ENCODE data around the gene DAB1.
A peak's percentile ranks its signal among the peaks of the same experiment; 100 is the strongest.

The DAB1 gene

DNA sequence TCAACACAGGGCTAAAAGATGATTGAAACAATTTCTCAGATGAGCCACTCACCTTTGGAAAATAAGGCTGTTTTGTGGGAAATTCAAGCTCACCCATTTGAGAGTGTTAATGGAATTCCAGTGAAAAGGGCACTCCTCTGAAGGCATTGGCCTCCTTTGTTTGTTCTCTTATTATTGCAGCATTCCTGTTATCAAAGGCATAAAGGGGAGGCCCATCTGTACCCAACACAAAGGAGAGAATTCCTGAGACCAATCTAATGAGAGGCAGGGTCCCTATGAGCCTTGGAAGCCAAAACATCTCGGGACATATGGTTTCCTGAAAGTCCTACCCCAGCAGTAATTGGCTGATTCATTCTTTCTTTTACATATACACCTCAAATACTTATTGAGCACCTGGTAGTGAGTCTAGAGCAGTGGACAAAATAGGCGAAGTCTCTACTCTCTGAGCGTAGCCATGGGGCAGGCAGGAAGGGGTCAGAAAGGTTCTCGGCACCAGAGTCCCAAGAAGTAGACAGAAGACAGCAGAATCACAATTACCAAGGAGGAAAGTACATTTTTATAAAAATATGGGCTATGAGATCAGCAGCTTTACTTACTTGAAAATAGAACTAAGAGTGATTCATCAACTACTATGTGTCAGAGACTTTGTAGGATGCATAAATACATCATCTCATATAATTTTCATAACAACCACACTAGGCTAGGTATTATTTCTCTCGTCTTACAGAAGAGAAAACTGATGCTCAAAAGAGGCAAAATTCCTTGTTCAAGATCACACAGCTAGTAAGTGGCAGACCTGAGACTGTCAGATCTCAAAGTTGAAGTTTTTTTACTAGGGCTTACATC, 218.7 kb downstream of the DAB1 start:
- Histone ChIP-seq H3K27ac (replicated peaks; ENCODE audit: low read length) (peak overlapping the region; percentile 96), H3K4me3 (ENCODE audit: low read length in 2 of 2) (no peak overlapping the region), H2BK15ac (ENCODE audit: low read length) (no peak overlapping the region), H3K27me3 (ENCODE audit: control insufficient read depth in 3 of 3, insufficient read depth in 3 of 3, low read depth in 1 of 3, low read length in 3 of 3) (no peaks in the 10 kb centered on the region), H3K36me3 (replicated peaks in 1 of 2; ENCODE audit: control insufficient read depth in 2 of 2, insufficient read depth in 2 of 2, low read length in 2 of 2) (no peaks in the 10 kb centered on the region), H2AK5ac (ENCODE audit: low read depth, low read length) (no peak overlapping the region), H3K23ac (ENCODE audit: low read depth, low read length, poor library complexity) (no peak overlapping the region), H2BK5ac (ENCODE audit: low read length) (no peak overlapping the region), H3K4me1 (ENCODE audit: control insufficient read depth in 2 of 2, insufficient read depth in 1 of 2, low read depth in 1 of 2, low read length in 2 of 2) (peaks cover 12 to 20% of the 10 kb centered on the region in 2 donors), H3K4ac (ENCODE audit: low read length) (no peak overlapping the region), H3K9me3 (replicated peaks in 1 of 2; ENCODE audit: control insufficient read depth in 2 of 2, insufficient read depth in 1 of 2, low read depth in 1 of 2, low read length in 2 of 2) (peaks cover 0 to 3% of the 10 kb centered on the region in 2 donors), H4K8ac (ENCODE audit: low read depth, low read length) (no peak overlapping the region), H2AFZ (ENCODE audit: low read length) (no peak overlapping the region), H3K79me1 (ENCODE audit: low read depth, low read length) (no peaks in the 10 kb centered on the region), H3K14ac (ENCODE audit: low read length) (no peak overlapping the region), H2BK120ac (ENCODE audit: low read depth, low read length) (no peak overlapping the region), H3K9ac (ENCODE audit: low read depth, low read length, poor library complexity) (no peak overlapping the region), H3K18ac (ENCODE audit: low read length) (no peak overlapping the region), H2BK12ac (ENCODE audit: low read length) (no peak overlapping the region), H3K4me2 (ENCODE audit: insufficient read depth, low read length, poor library complexity, severe bottlenecking) (peak overlapping the region; percentile 34), H4K91ac (ENCODE audit: low read depth, low read length, poor library complexity) (no peak overlapping the region)
- peak; percentile 65 for DNase-seq (ENCODE audit: low spot score)
- no CpG with 5 or more reads among the region's 5 CpGs for WGBS, 2 donors (ENCODE audit: extremely low coverage in 2 of 2, insufficient read length in 2 of 2, insufficient replicate concordance in 1 of 2)

- Histone ChIP-seq H3K4me3 (ENCODE audit: low read length in 2 of 2) (no peak overlapping the region), H2BK120ac (ENCODE audit: low read depth, low read length) (no peak overlapping the region), H3K4me1 (ENCODE audit: control insufficient read depth in 2 of 2, insufficient read depth in 1 of 2, low read depth in 1 of 2, low read length in 2 of 2) (peaks cover 10 to 20% of the 10 kb centered on the region in 2 donors), H3K23ac (ENCODE audit: low read depth, low read length, poor library complexity) (no peak overlapping the region), H2BK5ac (ENCODE audit: low read length) (no peak overlapping the region), H3K14ac (ENCODE audit: low read length) (no peak overlapping the region), H3K9me3 (replicated peaks in 1 of 2; ENCODE audit: control insufficient read depth in 2 of 2, insufficient read depth in 1 of 2, low read depth in 1 of 2, low read length in 2 of 2) (peaks cover 0 to 3% of the 10 kb centered on the region in 2 donors), H2AFZ (ENCODE audit: low read length) (no peak overlapping the region), H3K27ac (replicated peaks; ENCODE audit: low read length) (peak overlapping the region; percentile 69), H3K79me1 (ENCODE audit: low read depth, low read length) (no peaks in the 10 kb centered on the region), H3K27me3 (ENCODE audit: control insufficient read depth in 3 of 3, insufficient read depth in 3 of 3, low read depth in 1 of 3, low read length in 3 of 3) (no peaks in the 10 kb centered on the region), H4K8ac (ENCODE audit: low read depth, low read length) (no peak overlapping the region), H3K4ac (ENCODE audit: low read length) (no peak overlapping the region), H3K4me2 (ENCODE audit: insufficient read depth, low read length, poor library complexity, severe bottlenecking) (no peak overlapping the region), H2AK5ac (ENCODE audit: low read depth, low read length) (no peak overlapping the region), H3K18ac (ENCODE audit: low read length) (no peak overlapping the region), H2BK12ac (ENCODE audit: low read length) (no peak overlapping the region), H3K9ac (ENCODE audit: low read depth, low read length, poor library complexity) (no peak overlapping the region), H2BK15ac (ENCODE audit: low read length) (no peak overlapping the region), H4K91ac (ENCODE audit: low read depth, low read length, poor library complexity) (no peak overlapping the region), H3K36me3 (replicated peaks in 1 of 2; ENCODE audit: control insufficient read depth in 2 of 2, insufficient read depth in 2 of 2, low read length in 2 of 2) (no peaks in the 10 kb centered on the region)
- no peak for DNase-seq (ENCODE audit: low spot score)
- WGBS, 2 donors (ENCODE audit: extremely low coverage in 2 of 2, insufficient read length in 2 of 2, insufficient replicate concordance in 1 of 2): no CpG with 5 or more reads among the region's 3 CpGs
Observed at GRCh38 chr1:57204091-57204490, 219.8 kb downstream of the DAB1 start.

- Histone ChIP-seq H3K36me3 (replicated peaks in 1 of 2; ENCODE audit: control insufficient read depth in 2 of 2, insufficient read depth in 2 of 2, low read length in 2 of 2) (no peaks in the 10 kb centered on the region), H4K91ac (ENCODE audit: low read depth, low read length, poor library complexity) (no peak overlapping the region), H2AK5ac (ENCODE audit: low read depth, low read length) (no peak overlapping the region), H4K8ac (ENCODE audit: low read depth, low read length) (no peak overlapping the region), H2BK12ac (ENCODE audit: low read length) (no peak overlapping the region), H2AFZ (ENCODE audit: low read length) (no peak overlapping the region), H3K27me3 (ENCODE audit: control insufficient read depth in 3 of 3, insufficient read depth in 3 of 3, low read depth in 1 of 3, low read length in 3 of 3) (no peaks in the 10 kb centered on the region), H3K23ac (ENCODE audit: low read depth, low read length, poor library complexity) (no peak overlapping the region), H3K79me1 (ENCODE audit: low read depth, low read length) (no peaks in the 10 kb centered on the region), H3K18ac (ENCODE audit: low read length) (no peak overlapping the region), H3K4me2 (ENCODE audit: insufficient read depth, low read length, poor library complexity, severe bottlenecking) (no peak overlapping the region), H3K9me3 (replicated peaks in 1 of 2; ENCODE audit: control insufficient read depth in 2 of 2, insufficient read depth in 1 of 2, low read depth in 1 of 2, low read length in 2 of 2) (peaks cover 0 to 3% of the 10 kb centered on the region in 2 donors), H3K4ac (ENCODE audit: low read length) (no peak overlapping the region), H2BK5ac (ENCODE audit: low read length) (no peak overlapping the region), H2BK15ac (ENCODE audit: low read length) (no peak overlapping the region), H3K14ac (ENCODE audit: low read length) (no peak overlapping the region), H2BK120ac (ENCODE audit: low read depth, low read length) (no peak overlapping the region), H3K9ac (ENCODE audit: low read depth, low read length, poor library complexity) (no peak overlapping the region), H3K27ac (replicated peaks; ENCODE audit: low read length) (no peak overlapping the region), H3K4me3 (ENCODE audit: low read length in 2 of 2) (no peak overlapping the region), H3K4me1 (ENCODE audit: control insufficient read depth in 2 of 2, insufficient read depth in 1 of 2, low read depth in 1 of 2, low read length in 2 of 2) (peaks cover 16 to 31% of the 10 kb centered on the region in 2 donors)
- no peak for DNase-seq (ENCODE audit: low spot score)
- no CpG with 5 or more reads among the region's 2 CpGs for WGBS, 2 donors (ENCODE audit: extremely low coverage in 2 of 2, insufficient read length in 2 of 2, insufficient replicate concordance in 1 of 2)
Observed at GRCh38 chr1:57202241-57202640, 221.6 kb downstream of the DAB1 start.

DNA sequence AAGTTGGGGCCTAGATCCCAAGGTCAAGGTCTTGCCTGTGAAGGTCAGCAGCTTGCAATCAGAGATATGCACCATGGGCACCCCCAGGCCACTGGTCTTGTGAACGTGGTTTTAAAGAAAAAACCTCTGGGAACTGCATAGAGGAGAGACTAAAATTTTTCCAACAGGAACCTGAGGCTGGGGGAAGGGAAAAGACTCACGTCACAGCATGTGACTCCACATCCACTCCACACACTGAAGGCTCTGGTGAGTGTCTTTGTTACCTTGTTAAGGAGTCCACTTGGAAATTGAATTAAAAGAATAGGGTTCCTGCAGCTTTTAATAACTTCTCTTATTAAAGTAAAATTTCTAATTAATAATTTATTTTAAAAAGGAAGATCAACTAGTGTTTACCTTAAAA, 224.9 kb downstream of the DAB1 start:
- Histone ChIP-seq H3K9me3 (replicated peaks in 1 of 2; ENCODE audit: control insufficient read depth in 2 of 2, insufficient read depth in 1 of 2, low read depth in 1 of 2, low read length in 2 of 2) (peaks cover 0 to 3% of the 10 kb centered on the region in 2 donors), H3K18ac (ENCODE audit: low read length) (no peak overlapping the region), H2AFZ (ENCODE audit: low read length) (no peak overlapping the region), H3K9ac (ENCODE audit: low read depth, low read length, poor library complexity) (no peak overlapping the region), H2BK15ac (ENCODE audit: low read length) (no peak overlapping the region), H3K4me1 (ENCODE audit: control insufficient read depth in 2 of 2, insufficient read depth in 1 of 2, low read depth in 1 of 2, low read length in 2 of 2) (peaks cover 13 to 16% of the 10 kb centered on the region in 2 donors), H2BK120ac (ENCODE audit: low read depth, low read length) (no peak overlapping the region), H3K79me1 (ENCODE audit: low read depth, low read length) (no peaks in the 10 kb centered on the region), H3K23ac (ENCODE audit: low read depth, low read length, poor library complexity) (no peak overlapping the region), H3K4me3 (ENCODE audit: low read length in 2 of 2) (no peak overlapping the region), H3K27me3 (ENCODE audit: control insufficient read depth in 3 of 3, insufficient read depth in 3 of 3, low read depth in 1 of 3, low read length in 3 of 3) (no peaks in the 10 kb centered on the region), H3K4ac (ENCODE audit: low read length) (no peak overlapping the region), H3K4me2 (ENCODE audit: insufficient read depth, low read length, poor library complexity, severe bottlenecking) (no peak overlapping the region), H3K14ac (ENCODE audit: low read length) (no peak overlapping the region), H3K36me3 (replicated peaks in 1 of 2; ENCODE audit: control insufficient read depth in 2 of 2, insufficient read depth in 2 of 2, low read length in 2 of 2) (no peaks in the 10 kb centered on the region), H2BK12ac (ENCODE audit: low read length) (no peak overlapping the region), H4K8ac (ENCODE audit: low read depth, low read length) (no peak overlapping the region), H4K91ac (ENCODE audit: low read depth, low read length, poor library complexity) (no peak overlapping the region), H2AK5ac (ENCODE audit: low read depth, low read length) (no peak overlapping the region), H2BK5ac (ENCODE audit: low read length) (no peak overlapping the region), H3K27ac (replicated peaks; ENCODE audit: low read length) (no peak overlapping the region)
- no CpG with 5 or more reads among the region's 2 CpGs for WGBS, 2 donors (ENCODE audit: extremely low coverage in 2 of 2, insufficient read length in 2 of 2, insufficient replicate concordance in 1 of 2)
- DNase-seq (ENCODE audit: low spot score): no peak

Data from neuronal stem cell (in vitro differentiated cells).